ES-I3 (cell line): Measurements from ENCODE around the gene RNF121.
"Not testable (repeated sequence)": the region's sequence is repeated elsewhere in the genome, so short reads cannot be mapped to it uniquely, and the experiment has no call there.

ENCODE experiments used
- H3K36me3 ChIP-seq: 2 replicates; pipeline ENCODE4 v1.6.1; 2013; ENCODE audit warnings: mild to moderate bottlenecking, low read length, control low read depth, moderate library complexity; ENCODE audit not compliant: insufficient read depth
- H3K4me1 ChIP-seq: 2 replicates; pipeline ENCODE4 v1.6.1; 2013; ENCODE audit warnings: mild to moderate bottlenecking, control low read depth, low read length; ENCODE audit not compliant: insufficient read depth
- H3K9ac ChIP-seq: 2 replicates; pipeline ENCODE4 v1.6.1; 2013; ENCODE audit warnings: low read depth, mild to moderate bottlenecking, low read length, moderate library complexity
- H3K9me3 ChIP-seq: 2 replicates; pipeline ENCODE4 v1.6.1; 2013; ENCODE audit warnings: mild to moderate bottlenecking, low read length, moderate library complexity; ENCODE audit not compliant: control insufficient read depth, insufficient read depth

The RNF121 gene

DNA sequence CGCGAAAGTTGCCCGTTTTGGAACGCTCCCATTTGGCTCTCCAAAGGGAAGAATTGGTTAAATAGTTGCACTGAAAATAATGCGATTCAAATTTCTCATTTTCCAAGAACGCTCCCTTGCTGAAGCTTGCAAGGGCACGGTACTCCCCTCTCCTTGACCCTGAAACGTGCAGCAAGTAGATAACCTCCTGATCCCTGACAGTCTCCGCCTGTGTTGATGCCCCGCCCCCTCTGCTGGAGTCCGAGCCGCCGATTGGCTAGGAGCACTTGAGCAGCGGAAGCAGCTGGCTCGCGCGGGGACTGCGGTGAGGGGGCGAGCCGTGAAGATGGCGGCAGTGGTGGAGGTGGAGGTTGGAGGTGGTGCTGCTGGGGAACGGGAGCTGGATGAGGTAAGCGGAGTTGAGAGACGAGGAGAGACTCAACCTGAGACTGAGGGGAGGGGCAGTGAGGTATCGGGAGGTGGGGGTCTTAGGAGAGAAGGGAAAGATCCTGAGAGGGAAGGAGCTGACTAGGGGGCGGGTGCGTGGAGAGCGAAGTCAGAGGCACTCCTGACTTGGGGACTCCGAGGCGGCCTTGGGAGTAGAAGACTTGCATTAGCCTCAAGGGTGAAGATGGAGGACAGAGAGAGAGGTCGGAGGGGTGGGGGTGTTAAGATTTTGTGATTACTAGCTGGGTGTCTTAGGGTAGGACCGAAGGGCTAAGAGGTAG lies at the start of gene RNF121:
TSS of gene RNF121 (plus strand) at position 310 of the 707 bp plus-strand sequence. CDS start at position 326, 16 bp downstream.
- H3K9ac ChIP-seq, result peak within 1 kb of the TSS; percentile 96
- H3K9me3 ChIP-seq, result no peaks in the 10 kb centered on the region; the same call in 1 of the 2 replicates
- H3K4me1 ChIP-seq, result no peaks in the 10 kb centered on the region
- no peaks in the 10 kb centered on the region; the same call in 1 of the 2 replicates for H3K36me3 ChIP-seq

- H3K4me1 ChIP-seq, H3K36me3 ChIP-seq, H3K9ac ChIP-seq, H3K9me3 ChIP-seq: not testable (repeated sequence)
Measured at GRCh38 chr11:71885806-71886205, 43.0 kb upstream of the RNF121 start.

DNA sequence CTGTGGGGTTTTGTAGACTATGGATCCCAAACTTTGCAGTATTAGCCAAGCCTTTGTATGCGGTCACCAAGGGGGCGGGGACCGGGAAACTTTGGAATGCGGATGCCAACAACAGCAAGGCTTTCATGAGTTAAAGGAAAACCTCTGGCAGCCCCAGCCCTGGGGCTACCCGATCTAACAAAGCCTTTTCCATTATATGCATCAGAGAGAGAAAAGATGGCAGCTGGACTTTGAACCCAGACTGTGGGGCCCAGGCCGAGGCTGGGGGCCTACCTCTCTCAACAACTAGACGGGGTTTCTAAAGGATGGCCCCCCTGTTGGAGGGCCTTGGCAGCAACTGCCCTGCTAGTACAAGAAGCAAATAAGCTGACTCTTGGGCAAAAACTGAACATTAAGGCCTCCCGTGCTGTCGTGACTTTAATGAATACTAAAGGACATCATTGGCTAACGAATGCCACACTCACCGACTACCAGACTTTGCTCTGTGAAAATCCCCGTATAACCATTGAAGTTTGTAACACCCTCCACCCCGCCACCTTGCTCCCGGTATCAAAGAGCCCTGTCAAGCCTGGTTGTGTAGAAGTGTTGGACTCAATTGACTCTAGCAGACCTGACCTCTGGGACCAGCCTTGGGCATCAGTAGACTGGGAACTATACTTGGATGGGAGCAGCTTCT lies 40.4 kb upstream of the RNF121 start:
- H3K9me3 ChIP-seq, H3K4me1 ChIP-seq, H3K9ac ChIP-seq, H3K36me3 ChIP-seq: not testable (repeated sequence)

- H3K9ac ChIP-seq, H3K9me3 ChIP-seq, H3K36me3 ChIP-seq, H3K4me1 ChIP-seq: not testable (repeated sequence)
Measured at GRCh38 chr11:71889181-71889872, 39.5 kb upstream of the RNF121 start.

- no peaks in the 10 kb centered on the region; the same call in 1 of the 2 replicates for H3K36me3 ChIP-seq
- no peak overlapping the region for H3K9ac ChIP-seq
- H3K4me1 ChIP-seq, result no peaks in the 10 kb centered on the region
Measured at GRCh38 chr11:71895961-71896360, 32.9 kb upstream of the RNF121 start.

GRCh38 chr11:71901137-71901536 lies 27.7 kb upstream of the RNF121 start:
- H3K9ac ChIP-seq, H3K9me3 ChIP-seq, H3K36me3 ChIP-seq, H3K4me1 ChIP-seq: not testable (repeated sequence)

More at GRCh38 chr11:71895961-71896360, 32.9 kb upstream of the RNF121 start:
- H3K9me3 ChIP-seq, result no peaks in the 10 kb centered on the region

GRCh38 chr11:71908218-71908617 lies 20.6 kb upstream of the RNF121 start:
- no peak overlapping the region for H3K9ac ChIP-seq
- no peaks in the 10 kb centered on the region for H3K4me1 ChIP-seq
- H3K9me3 ChIP-seq, result no peaks in the 10 kb centered on the region
- H3K36me3 ChIP-seq, result no peaks in the 10 kb centered on the region

GRCh38 chr11:71910775-71911174 lies 18.1 kb upstream of the RNF121 start:
- not testable (repeated sequence) for H3K4me1 ChIP-seq, H3K9me3 ChIP-seq, H3K9ac ChIP-seq, H3K36me3 ChIP-seq

GRCh38 chr11:71911321-71911985 lies 17.4 kb upstream of the RNF121 start:
- not testable (repeated sequence) for H3K9me3 ChIP-seq, H3K36me3 ChIP-seq, H3K4me1 ChIP-seq, H3K9ac ChIP-seq

DNA sequence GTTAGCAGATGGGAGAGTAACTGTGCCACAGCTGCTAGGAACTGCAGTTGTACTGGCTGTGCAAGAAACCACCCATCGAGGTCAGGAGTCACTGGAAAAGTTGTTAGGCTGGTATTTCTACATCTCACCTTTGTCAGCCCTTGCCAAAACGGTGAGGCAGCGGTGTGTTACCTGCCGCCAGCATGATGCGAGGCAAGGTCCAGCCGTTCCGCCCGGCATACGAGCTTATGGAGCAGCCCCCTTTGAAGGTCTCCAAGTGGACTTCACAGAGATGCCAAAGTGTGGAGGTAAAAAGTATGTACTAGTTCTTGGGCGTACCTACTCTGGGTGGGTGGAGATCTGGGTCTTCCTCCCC lies 16.9 kb upstream of the RNF121 start:
- not testable (repeated sequence) for H3K4me1 ChIP-seq, H3K36me3 ChIP-seq, H3K9ac ChIP-seq, H3K9me3 ChIP-seq

DNA sequence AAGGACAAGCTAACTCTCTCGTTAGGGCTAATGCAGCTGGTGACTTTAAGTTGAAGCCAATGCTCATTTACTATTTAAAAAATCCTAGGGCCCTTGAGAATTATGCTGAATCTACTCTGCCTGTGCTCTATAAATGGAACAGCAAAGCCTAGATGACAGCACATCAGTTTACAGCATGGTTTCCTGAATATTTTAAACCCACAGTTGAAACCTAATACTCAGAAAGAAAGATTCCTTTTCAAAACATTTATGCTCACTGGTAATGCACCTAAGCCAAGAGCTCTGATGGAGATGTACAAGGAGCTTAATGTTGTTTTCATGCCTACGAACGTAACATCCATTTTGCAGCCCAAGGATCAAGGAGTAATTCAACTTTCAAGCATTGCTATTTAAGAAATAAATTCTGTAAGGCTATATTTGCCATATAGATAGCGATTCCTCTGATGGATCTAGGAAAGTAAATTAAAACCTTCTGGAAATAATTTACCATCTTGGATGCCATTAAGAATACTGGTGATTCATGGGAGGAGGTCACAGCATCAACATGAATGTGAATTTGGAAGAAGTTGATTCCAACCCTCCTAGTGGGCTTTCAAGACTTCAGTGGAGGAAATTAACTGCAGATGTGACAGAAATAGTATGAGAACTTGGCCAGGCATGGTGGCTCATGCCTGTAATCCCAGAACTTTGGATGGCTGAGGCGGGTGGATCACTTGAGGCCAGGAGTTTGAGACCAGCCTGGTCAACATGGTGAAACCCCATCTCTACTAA lies 14.9 kb upstream of the RNF121 start:
- Histone ChIP-seq H3K4me1 (no peaks in the 10 kb centered on the region), H3K9ac (no peak overlapping the region), H3K9me3 (no peaks in the 10 kb centered on the region), H3K36me3 (no peaks in the 10 kb centered on the region; the same call in none of the 2 replicates)

- Histone ChIP-seq H3K9ac (no peak overlapping the region), H3K4me1 (no peaks in the 10 kb centered on the region), H3K9me3 (no peaks in the 10 kb centered on the region), H3K36me3 (no peaks in the 10 kb centered on the region; the same call in none of the 2 replicates)
Measured at GRCh38 chr11:71914617-71915189, 14.1 kb upstream of the RNF121 start.

GRCh38 chr11:71917646-71918140 lies 11.2 kb upstream of the RNF121 start:
- no peaks in the 10 kb centered on the region for H3K9me3 ChIP-seq
- no peaks in the 10 kb centered on the region for H3K4me1 ChIP-seq
- no peak overlapping the region for H3K9ac ChIP-seq
- H3K36me3 ChIP-seq, result no peaks in the 10 kb centered on the region; the same call in none of the 2 replicates
